ENCODE data around the gene ROR2. TPM values are rescaled to one million over a fixed set of nuclear protein-coding genes. Genes with fewer than 3 reads are reported as not detected.
"Not testable (repeated sequence)": the region's sequence is repeated elsewhere in the genome, so short reads cannot be mapped to it uniquely, and the experiment has no call there.

The ROR2 gene
- total and polyA plus RNA-seq, 5 donors: 20.1 to 38.9 (median 35.3) TPM

DNA sequence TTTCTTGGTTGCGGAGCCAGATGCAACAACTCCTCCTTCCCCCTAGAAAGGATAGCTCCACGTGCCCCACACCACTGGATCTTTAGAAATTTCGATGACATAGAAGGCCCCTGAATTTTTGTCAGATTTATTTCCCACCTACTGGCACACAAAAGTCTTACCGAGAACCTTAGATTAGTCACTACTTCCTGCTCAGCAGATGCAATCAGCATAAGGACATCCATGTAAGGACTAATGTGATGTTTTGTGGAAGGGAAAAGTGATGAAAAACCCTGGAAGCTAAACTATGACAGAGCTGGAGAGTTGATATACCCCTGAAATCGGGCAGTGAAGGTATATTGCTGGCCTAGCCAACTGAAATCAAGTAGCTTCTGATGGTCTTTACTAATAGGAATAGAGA lies 400.9 kb downstream of the ROR2 start:
- Histone ChIP-seq H3K4me1 (ENCODE audit: control insufficient read depth, insufficient read depth, low read length) (no peaks in the 10 kb centered on the region), H3K4me3 (ENCODE audit: low read length) (no peak overlapping the region), H3K27me3 (ENCODE audit: control insufficient read depth, insufficient read depth) (no peaks in the 10 kb centered on the region), H3K27ac (ENCODE audit: low read length) (no peak overlapping the region), H3K9me3 (ENCODE audit: control insufficient read depth, low read length) (no peaks in the 10 kb centered on the region)
- DNase-seq: no peak
- intact Hi-C loops (cut with DNase I): no loop called here
- WGBS: 79% methylated on average over 5 of the region's 5 CpGs
- no peak for ATAC-seq

DNA sequence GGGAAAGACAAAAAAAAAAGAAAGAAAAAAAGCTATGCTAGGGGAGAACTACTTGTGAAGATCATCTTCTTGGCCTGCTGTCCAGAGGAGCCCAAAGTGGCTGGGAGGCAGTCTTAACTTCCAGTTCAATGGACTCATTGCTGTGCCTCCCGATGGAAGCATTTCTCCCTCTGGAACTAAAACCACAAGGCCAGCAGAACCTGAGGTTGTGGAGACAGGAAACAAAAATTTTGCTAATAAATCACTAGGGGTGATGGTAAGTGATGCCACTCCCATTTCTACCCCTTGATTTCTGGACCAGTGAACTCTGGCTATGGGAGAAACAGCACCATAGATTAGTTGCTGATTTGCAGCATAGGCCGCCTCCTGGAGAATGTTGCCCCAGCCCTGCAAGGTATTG lies 402.9 kb downstream of the ROR2 start:
- 88% methylated on average over 2 of the region's 2 CpGs for WGBS
- H3K9me3 ChIP-seq (ENCODE audit: control insufficient read depth, low read length): no peaks in the 10 kb centered on the region
- no peak overlapping the region for H3K27ac ChIP-seq (ENCODE audit: low read length)
- no peak overlapping the region for H3K4me3 ChIP-seq (ENCODE audit: low read length)
- no peaks in the 10 kb centered on the region for H3K27me3 ChIP-seq (ENCODE audit: control insufficient read depth, insufficient read depth)
- intact Hi-C loops (cut with DNase I): no loop called here
- no peaks in the 10 kb centered on the region for H3K4me1 ChIP-seq (ENCODE audit: control insufficient read depth, insufficient read depth, low read length)
- ATAC-seq (no peak), DNase-seq (no peak)

DNA sequence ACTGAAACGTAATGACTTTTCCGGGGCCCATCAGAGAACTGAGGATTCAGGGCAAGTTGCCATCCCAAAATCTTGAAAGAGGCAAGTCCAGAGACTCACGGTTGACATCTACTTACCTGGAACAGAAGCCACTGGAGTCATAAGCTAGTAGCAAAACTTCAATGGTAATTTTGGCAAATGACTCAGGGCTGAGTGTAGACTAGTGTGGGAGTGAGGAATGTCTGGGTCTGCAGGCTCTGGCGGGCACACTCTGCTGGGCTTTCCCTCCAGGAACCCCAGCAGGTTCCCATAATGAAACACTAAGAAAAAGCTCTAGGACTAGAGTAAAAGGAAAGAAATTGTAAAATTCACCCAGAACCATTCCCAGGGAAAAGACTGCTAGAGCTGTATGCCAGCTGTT lies 403.5 kb downstream of the ROR2 start:
- DNase-seq (no peak), ATAC-seq (no peak)
- intact Hi-C loops (cut with DNase I): no loop called here
- 83% methylated on average over 4 of the region's 4 CpGs for WGBS
- H3K4me1 ChIP-seq (ENCODE audit: control insufficient read depth, insufficient read depth, low read length): no peaks in the 10 kb centered on the region
- H3K27ac ChIP-seq (ENCODE audit: low read length): no peak overlapping the region
- H3K27me3 ChIP-seq (ENCODE audit: control insufficient read depth, insufficient read depth): no peaks in the 10 kb centered on the region
- no peak overlapping the region for H3K4me3 ChIP-seq (ENCODE audit: low read length)
- no peaks in the 10 kb centered on the region for H3K9me3 ChIP-seq (ENCODE audit: control insufficient read depth, low read length)

DNA sequence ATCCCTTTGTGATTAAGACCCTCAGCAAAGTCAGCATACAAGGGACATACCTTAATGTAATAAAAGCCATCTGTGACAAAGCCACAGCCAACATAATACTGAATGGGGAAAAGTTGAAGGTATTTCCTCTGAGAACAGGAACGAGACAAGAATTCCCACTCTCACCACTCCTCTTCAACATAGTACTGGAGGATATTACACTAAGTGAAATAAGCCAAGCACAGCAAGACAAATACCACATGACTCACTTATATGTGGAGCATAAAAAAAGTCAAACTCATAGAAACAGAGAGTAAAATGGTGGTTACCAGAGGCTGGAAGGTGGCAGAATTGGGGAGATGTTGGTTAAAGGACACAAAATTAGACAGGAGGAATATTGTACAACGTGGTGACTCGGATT lies 408.3 kb downstream of the ROR2 start:
- WGBS: 70% methylated on average over 3 of the region's 3 CpGs
- Histone ChIP-seq H3K4me3 (ENCODE audit: low read length) (no peak overlapping the region), H3K4me1 (ENCODE audit: control insufficient read depth, insufficient read depth, low read length) (no peaks in the 10 kb centered on the region), H3K27me3 (ENCODE audit: control insufficient read depth, insufficient read depth) (no peaks in the 10 kb centered on the region), H3K9me3 (ENCODE audit: control insufficient read depth, low read length) (no peaks in the 10 kb centered on the region), H3K27ac (ENCODE audit: low read length) (no peak overlapping the region)
- ATAC-seq (no peak), DNase-seq (no peak)
- intact Hi-C loops (cut with DNase I): no loop called here

DNA sequence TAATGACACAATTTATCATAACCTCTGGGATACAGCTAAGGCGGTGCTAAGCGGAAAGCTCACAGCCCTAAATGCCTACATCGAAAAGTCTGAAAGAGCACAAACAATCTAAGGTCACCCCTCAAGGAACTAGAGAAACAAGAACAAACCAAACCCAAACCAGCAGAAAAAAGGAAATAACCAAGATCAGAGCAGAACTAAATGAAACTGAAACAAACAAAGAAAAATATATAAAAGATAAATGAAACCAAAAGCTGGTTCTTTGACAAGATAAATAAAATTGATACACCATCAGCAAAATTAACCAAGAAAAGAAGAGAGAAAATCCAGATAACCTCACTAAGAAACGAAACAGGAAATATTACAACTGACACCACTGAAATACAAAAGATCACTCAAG lies 409.5 kb downstream of the ROR2 start:
- H3K27me3 ChIP-seq (ENCODE audit: control insufficient read depth, insufficient read depth); H3K9me3 ChIP-seq (ENCODE audit: control insufficient read depth, low read length); H3K4me1 ChIP-seq (ENCODE audit: control insufficient read depth, insufficient read depth, low read length); DNase-seq; H3K27ac ChIP-seq (ENCODE audit: low read length); ATAC-seq; intact Hi-C loops (cut with DNase I); H3K4me3 ChIP-seq (ENCODE audit: low read length): not testable (repeated sequence)
- WGBS: 81% methylated on average over 4 of the region's 4 CpGs

DNA sequence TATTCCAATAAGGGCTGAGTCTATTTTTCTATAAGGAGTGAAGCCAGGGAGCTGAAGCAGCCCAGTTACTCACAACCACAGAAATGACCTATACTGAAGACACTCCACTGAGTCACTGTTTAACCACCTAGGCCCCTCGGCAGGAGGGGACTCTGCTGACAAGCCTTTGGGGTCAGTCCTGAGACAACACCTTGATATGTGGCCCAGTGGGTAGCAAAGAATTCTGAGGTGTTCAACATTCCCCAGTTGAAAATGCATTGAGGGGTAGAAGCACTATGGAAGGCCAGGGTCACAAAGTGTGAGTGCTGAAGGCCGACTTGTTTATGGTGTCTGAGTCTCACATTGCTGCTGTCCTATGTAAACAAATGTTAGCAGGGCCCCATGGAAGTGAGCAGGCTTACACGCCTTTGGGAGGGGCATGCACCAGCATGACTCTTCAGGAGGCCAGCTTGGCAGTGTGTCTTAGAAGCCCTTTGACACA lies 413.8 kb downstream of the ROR2 start:
- H3K9me3 ChIP-seq (ENCODE audit: control insufficient read depth, low read length): no peaks in the 10 kb centered on the region
- DNase-seq (no peak), ATAC-seq (peak in 1 of 2 donors; percentile 29)
- 55% methylated on average over 3 of the region's 3 CpGs for WGBS
- H3K4me3 ChIP-seq (ENCODE audit: low read length): no peak overlapping the region
- intact Hi-C loops (cut with DNase I): no loop called here
- H3K27ac ChIP-seq (ENCODE audit: low read length): no peak overlapping the region
- H3K4me1 ChIP-seq (ENCODE audit: control insufficient read depth, insufficient read depth, low read length): no peaks in the 10 kb centered on the region
- H3K27me3 ChIP-seq (ENCODE audit: control insufficient read depth, insufficient read depth): no peaks in the 10 kb centered on the region

DNA sequence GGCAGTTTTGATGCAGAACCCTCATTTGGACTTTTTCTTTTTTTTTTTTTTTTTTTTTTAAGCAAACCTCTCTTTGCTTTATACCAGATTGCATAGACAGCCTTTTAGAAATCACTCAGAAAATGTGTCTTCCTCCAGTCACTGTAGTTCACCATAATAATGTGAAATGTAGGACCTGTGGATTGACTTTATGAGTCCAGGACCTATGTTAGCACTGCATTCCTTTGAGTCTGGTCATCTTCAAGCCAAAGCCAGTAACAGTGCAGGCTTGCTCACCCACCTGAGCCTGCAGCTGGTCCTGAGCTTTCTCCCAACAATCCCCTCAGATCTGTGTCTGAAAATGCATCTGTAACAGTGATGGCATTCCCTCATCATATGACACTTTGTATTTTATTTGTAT lies 415.7 kb downstream of the ROR2 start:
- intact Hi-C loops (cut with DNase I): no loop called here

DNA sequence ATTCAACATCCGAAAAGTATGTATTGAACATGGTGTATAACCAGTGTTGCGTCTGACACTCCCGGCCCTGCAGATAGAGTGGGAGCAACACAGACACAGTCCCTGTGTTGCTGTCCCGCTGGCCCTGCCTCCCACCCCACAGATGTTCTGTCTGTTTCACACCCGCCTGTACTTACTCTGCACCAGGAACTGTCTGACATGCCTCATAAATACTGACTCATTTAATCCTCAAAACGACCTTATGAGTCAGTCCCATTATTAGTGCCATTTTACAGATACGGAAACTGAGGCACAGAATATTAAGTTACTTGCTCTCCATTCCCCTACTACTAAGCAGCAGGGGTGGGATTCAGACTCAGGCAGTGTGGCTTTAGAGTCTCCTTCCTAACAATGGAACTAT lies 416.6 kb downstream of the ROR2 start:
- Histone ChIP-seq H3K27me3 (ENCODE audit: control insufficient read depth, insufficient read depth) (no peaks in the 10 kb centered on the region), H3K4me3 (ENCODE audit: low read length) (no peak overlapping the region), H3K27ac (ENCODE audit: low read length) (no peak overlapping the region), H3K9me3 (ENCODE audit: control insufficient read depth, low read length) (no peaks in the 10 kb centered on the region), H3K4me1 (ENCODE audit: control insufficient read depth, insufficient read depth, low read length) (no peaks in the 10 kb centered on the region)
- ATAC-seq: no peak
- WGBS: 85% methylated on average over 7 of the region's 7 CpGs
- no peak for DNase-seq
- intact Hi-C loops (cut with DNase I): no loop called here

More for the DNA sequence above, 415.7 kb downstream of the ROR2 start:
- DNase-seq (no peak), ATAC-seq (no peak)
- H3K27ac ChIP-seq (ENCODE audit: low read length): no peak overlapping the region
- H3K4me3 ChIP-seq (ENCODE audit: low read length): no peak overlapping the region
- H3K27me3 ChIP-seq (ENCODE audit: control insufficient read depth, insufficient read depth): no peaks in the 10 kb centered on the region
- no peaks in the 10 kb centered on the region for H3K4me1 ChIP-seq (ENCODE audit: control insufficient read depth, insufficient read depth, low read length)
- H3K9me3 ChIP-seq (ENCODE audit: control insufficient read depth, low read length): no peaks in the 10 kb centered on the region

DNA sequence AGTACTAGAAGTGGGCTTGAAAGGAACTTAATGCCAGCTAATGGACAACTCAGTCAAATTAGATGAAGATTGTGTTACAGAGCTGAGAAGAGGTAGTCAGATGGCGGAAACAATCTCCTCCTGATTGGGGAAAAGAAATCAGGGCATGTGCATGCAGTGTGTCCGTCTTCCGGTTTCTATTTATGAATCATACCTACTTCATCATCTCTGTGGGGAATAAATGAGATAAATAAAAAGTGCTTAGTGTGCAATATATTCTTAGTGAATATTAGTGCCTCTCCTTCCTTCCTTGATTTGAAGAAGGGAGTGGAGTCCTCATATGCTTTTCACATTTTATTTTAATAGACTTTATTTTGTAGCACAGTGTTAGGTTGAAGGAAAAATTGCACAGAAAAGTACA lies 417.7 kb downstream of the ROR2 start:
- intact Hi-C loops (cut with DNase I): no loop called here
- DNase-seq (no peak), ATAC-seq (no peak)
- Histone ChIP-seq H3K9me3 (ENCODE audit: control insufficient read depth, low read length) (no peaks in the 10 kb centered on the region), H3K4me3 (ENCODE audit: low read length) (no peak overlapping the region), H3K4me1 (ENCODE audit: control insufficient read depth, insufficient read depth, low read length) (no peaks in the 10 kb centered on the region), H3K27me3 (ENCODE audit: control insufficient read depth, insufficient read depth) (no peaks in the 10 kb centered on the region), H3K27ac (ENCODE audit: low read length) (no peak overlapping the region)
- 69% methylated on average over 3 of the region's 3 CpGs for WGBS

DNA sequence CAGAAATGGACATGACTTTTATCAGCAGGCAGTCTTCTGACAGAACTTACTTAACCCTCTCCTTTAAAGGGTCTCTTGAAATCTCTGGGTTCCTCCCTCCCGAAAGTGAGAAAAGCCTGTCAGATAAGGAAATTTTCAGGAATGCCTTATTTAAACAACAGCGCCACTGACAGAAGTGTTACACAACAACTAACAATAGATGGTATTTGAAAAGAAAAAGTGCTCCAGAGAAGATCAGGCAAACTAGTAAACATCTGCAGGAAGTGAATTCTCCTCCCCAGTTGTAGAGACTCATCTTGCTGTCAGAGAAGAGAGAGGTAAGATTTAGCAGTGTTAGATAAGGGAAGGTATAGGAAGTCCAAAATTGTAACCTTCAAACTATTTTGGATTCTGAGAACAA lies 419.2 kb downstream of the ROR2 start:
- no peak overlapping the region for H3K27ac ChIP-seq (ENCODE audit: low read length)
- H3K4me1 ChIP-seq (ENCODE audit: control insufficient read depth, insufficient read depth, low read length): no peaks in the 10 kb centered on the region
- intact Hi-C loops (cut with DNase I): no loop called here
- no peaks in the 10 kb centered on the region for H3K9me3 ChIP-seq (ENCODE audit: control insufficient read depth, low read length)
- 27% methylated on average over 2 of the region's 2 CpGs for WGBS
- DNase-seq (no peak), ATAC-seq (no peak)
- no peak overlapping the region for H3K4me3 ChIP-seq (ENCODE audit: low read length)
- no peaks in the 10 kb centered on the region for H3K27me3 ChIP-seq (ENCODE audit: control insufficient read depth, insufficient read depth)

DNA sequence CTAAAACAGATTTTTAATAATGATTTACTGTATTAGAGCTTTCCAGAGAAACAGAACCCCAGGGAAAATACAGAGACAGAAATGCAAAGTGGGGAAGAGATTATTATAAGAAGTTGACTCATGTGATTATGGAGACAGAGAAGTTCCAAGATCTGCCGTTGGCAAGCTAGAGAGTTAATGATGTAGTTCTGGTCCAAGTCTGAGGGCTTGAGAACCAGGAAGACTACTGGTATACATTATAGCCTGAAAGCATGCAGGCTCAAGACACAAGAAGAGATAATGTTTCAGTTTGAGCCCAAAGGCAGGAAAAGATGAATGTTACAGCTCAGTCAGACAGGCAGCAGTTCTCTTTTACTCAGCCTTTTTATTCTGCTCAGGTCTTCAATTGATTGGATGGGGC lies 427.5 kb downstream of the ROR2 start:
- DNase-seq: no peak
- 15% methylated on average over 1 of the region's 1 CpG for WGBS
- no peak for ATAC-seq
- Histone ChIP-seq H3K27ac (ENCODE audit: low read length) (no peak overlapping the region), H3K4me3 (ENCODE audit: low read length) (no peak overlapping the region), H3K4me1 (ENCODE audit: control insufficient read depth, insufficient read depth, low read length) (no peaks in the 10 kb centered on the region), H3K9me3 (ENCODE audit: control insufficient read depth, low read length) (no peaks in the 10 kb centered on the region), H3K27me3 (ENCODE audit: control insufficient read depth, insufficient read depth) (no peaks in the 10 kb centered on the region)
- intact Hi-C loops (cut with DNase I): no loop called here

DNA sequence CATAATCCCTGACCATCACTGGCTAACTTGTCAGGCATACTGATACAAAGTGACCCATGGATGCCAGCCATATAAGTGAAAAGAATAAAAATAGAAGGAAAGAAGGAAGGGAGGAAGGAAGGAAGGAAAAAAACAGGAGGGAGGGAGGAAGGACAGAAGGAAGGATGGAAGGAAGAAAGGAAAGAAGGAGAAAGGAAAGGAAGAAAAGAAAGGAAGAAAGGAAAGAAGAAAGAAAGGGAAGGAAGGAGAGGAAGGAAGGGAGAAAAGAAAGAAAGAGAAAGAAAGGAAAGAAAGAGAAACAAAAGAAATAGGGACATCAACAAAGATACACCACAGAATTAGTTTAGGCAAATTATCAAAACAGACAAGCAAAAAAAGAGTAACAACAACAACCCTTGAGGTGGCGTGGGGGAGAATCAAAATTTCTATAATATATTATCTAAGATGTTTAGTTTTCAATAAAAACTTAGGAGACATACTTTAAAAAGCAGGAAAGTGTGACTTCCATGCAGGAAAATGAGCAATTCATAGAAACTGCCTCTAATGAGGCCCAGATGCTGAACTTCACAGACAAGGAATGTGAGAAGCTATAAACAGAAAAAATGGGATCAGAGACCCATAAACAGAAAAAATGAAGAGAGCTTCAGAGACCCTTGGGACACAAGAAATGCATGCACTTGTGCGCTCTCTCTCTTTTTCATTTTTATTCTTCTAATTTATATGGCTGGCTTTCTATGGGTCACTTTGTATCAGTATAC lies 430.3 kb downstream of the ROR2 start:
- WGBS: 91% methylated on average over 2 of the region's 2 CpGs
- Histone ChIP-seq H3K27ac (ENCODE audit: low read length) (no peak overlapping the region), H3K4me3 (ENCODE audit: low read length) (no peak overlapping the region), H3K27me3 (ENCODE audit: control insufficient read depth, insufficient read depth) (no peaks in the 10 kb centered on the region), H3K4me1 (ENCODE audit: control insufficient read depth, insufficient read depth, low read length) (peaks cover 5% of the 10 kb centered on the region), H3K9me3 (ENCODE audit: control insufficient read depth, low read length) (no peaks in the 10 kb centered on the region)
- ATAC-seq (no peak), DNase-seq (no peak)
- intact Hi-C loops (cut with DNase I): loop anchor here in 1 of 4 donors (10.0 kb wide), 1 partner anchor 65 kb away; no protein-coding TSS in a partner anchor
